ENCODE measurements around the gene MTMR12.

DNA sequence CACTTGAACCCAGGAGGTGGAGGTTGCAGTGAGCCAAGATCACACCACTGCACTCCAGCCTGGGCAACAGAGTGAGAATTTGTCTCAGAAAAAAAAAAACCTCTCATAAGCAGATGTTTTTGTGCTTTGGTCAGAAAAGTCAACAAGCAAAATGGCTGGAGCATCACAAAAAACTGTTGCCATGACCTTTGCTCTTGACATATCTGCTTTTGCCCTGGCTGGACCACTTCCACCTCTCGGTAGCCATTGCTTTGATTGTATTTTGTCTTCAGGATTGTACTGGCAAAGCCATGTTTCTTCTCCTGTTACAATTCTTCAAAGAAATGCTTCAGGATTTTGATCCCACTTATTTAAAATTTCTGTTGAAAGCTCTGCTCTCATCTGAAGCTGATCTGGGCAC, 67.0 kb downstream of the MTMR12 start:
- TF ChIP-seq CTCF (conservative IDR thresholded peaks at IDR 0.05) (no peak), EZH2 (IDR thresholded peaks at IDR 0.05; ENCODE audit: low read depth) (no peak)
